Stimulated activated CD4-positive, alpha-beta T cell treated with anti-CD3 and anti-CD28 coated beads, Interleukin-15, amount 100 ng/mL, for 48 hours (primary cell): ENCODE data around the gene IRF3.
A peak's percentile ranks its signal among the peaks of the same experiment; 100 is the strongest.

Experiments used
- DNase-seq, 2 donors: peaks; one replicate each; pipeline ENCODE4 v3.0.0-alpha.2; 2020; ENCODE audit warnings: low read depth in 2 of 2

The IRF3 gene

DNA sequence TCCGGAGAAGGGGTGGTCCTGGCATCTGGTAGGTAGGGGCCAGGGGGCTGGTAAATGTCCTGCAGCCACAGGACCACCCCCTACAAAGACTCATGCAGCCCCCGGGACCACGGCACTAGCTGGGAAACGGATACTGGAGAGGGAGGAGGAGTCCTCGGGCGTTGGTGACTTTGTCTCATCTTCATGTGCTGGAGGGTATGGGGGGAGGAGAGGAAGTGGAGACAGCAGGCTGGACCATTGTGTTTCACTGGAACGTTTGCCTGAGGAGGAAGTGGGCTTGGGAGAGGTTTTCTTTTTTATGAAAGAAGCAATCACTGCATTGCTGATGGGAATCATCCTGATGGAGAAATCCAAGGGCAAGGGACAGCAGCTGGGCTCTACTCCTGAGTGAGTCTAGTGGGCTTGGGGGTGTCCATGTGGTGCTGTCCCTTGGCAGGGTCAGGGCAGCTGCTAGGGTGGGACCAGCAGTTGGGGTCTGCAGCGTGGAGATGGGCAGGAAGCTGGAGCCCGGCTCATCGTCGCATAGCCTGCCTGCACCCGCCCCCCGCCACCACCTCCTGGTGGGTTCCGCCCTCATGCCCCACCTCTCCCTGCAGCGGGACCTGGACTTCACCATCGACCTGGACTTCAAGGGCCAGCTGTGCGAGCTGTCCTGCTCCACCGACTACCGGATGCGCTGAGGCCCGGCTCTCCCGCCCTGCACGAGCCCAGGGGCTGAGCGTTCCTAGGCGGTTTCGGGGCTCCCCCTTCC, 22.1 kb upstream of the IRF3 start:
- no peak for DNase-seq

DNA sequence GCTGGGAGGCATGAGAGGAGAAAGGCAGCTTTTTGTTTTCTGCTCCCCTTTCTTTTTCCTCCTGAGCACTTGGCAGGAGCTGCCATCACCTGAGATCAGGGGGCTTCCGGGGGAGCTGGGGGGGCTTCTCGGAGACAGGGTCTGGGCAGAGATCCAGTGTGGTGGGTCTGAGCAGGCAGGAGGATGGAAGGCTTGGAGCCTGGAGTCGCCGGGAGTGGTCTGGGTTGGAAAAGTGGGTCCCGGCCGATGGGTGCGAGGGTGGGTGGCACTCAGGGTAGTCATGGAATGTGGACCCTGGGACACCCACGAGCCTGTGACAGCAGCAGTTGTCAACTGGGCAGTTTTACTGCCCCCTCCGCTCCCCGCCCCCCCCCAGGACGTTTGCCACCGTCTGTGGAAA, 21.5 kb upstream of the IRF3 start:
- DNase-seq = no peak

DNA sequence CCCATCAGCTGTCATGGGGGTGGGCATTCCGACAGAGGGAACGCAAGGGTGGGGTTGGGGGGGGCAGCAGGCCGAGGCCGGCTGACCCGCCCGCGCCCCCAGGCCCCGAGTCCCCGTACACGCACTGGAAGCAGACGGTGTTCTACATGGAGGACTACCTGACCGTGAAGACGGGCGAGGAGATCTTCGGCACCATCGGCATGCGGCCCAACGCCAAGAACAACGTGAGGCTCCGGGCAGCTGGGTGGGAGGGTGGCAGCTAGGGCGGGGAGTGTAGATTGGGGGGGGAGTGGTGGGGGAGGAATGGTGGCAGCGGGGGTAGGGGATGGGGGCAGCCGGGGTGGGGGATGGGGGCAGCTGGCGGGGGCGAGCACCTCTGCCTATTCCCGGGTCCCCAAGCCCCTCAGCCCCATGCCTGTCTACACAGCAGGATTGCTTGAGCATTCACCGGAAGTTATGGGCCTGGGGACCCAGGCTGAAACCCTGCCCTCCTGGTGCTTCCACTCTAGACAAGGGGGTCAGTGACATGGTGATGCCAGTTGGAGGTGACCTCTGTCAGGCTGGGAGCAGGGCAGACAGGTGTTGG, 20.9 kb upstream of the IRF3 start:
- DNase-seq = no peak

DNA sequence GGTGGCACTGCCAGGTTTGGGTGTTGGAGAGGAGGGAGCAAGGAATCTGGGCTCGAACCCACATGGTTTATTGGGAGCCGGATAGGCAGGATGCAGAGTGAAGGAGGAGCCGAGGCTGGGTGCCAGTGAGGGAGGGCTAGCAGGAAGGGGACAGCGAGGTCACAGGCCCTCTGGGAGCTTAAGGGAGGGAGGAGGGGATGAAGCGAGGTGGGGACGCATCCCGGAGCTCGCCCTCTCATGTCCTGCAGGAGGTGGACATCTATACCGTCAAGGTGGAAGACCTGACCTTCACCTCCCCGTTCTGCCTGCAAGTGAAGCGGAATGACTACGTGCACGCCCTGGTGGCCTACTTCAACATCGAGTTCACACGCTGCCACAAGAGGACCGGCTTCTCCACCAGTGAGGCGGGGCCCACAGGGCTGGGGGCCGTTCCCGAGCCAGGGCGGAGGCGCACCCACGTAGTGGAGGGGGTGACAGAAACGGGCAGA, 20.2 kb upstream of the IRF3 start:
- no peak for DNase-seq

DNA sequence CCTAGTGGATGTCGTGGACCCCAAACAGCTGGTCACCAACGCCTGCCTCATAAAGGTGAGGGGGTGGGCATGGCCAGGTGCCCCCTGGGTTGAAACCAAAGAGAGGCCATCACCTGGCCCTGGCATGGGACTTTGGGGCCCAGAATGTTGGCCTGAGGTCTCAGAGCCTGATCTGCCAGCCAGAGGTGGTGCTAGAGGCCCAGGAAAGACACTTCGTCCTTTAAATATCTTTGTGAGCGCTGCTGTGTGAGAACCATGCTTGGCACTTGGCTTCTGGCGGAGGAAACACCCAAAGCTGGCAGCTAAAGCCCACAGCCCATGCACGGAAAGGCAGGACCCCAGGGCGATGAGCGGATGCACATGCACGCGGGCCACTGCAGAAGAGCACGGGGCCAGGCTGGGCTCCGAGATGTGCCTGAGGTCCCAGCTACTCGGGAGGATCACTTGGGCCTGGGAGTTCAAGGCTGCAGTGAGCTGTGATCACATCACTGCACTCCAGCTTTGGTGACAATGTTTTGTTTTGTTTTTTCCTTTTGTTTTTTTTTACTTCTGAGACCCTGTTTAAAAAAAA, 19.4 kb upstream of the IRF3 start:
- no peak for DNase-seq

DNA sequence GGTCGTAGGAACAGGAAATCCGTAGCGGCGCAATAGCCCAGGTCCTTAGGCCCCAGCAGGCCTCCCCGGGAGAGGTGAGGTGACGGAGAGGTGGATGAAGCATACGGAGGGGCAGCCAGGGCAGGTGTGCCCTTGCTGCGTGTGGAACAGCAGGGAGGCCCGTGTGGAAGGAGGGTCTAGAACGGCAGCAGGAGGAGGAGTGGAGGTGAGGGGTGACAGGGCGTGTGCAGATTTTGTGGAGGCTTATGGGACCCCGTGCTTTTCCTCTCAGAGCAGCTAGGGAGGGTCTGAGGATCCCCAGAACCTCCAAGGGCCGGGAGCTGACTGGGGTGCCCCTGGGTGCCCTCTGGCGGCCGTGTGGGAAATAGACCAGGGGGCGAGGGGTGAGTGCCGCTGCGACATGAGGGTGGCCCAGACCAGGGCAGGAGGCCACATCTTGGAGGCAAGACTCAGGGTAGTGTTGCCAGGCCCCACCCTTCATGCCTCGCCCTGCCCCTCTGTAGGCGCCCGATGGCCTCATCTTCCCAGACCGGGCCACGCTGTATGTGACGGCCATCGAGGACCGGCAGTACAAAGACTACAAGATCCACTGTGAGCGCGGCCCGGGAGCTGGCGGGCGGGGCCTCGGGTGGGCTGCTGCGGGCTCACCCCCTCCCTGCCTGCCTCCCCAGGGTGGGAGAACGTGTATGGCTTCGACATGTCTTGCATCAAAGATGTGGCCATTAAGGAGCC, 18.8 kb upstream of the IRF3 start:
- no peak for DNase-seq

DNA sequence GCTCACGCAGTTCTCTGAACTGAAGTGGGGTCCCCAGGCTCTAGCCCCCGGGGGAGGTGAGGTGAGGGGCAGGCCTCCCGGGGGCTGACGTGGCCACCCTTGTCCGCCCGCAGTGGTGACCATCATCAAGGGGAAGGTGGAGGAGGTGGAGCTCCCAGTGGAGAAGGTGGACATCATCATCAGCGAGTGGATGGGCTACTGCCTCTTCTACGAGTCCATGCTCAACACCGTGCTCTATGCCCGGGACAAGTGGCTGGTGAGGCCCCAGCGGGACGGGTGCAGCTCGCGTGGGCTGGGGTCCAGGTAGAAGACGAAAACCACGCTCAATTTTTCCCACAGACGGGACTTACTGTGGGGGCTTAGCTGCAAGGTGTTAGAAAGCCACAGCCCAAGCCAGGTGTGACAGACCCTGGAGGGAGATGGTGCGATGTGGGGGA, 18.2 kb upstream of the IRF3 start:
- no peak for DNase-seq

DNA sequence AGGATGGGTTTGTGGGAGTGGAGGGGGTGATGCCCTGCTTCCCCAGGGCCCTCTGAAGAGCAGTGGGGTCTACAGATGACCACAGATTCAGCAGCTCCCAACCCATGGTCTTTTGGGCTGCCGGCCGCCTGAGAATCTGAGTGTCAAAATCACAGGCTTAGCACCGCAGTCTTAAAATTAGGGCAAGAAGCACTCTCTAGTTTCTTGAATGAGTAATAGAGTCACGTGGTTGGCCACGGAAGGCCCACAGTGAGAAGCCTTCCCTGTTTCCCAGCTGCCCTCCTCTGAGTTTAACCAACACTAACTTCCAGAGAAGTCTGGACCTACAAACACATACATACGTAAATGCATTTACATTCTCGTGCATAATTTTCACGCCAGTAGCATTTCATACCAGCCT, 16.6 kb upstream of the IRF3 start:
- DNase-seq = no peak

DNA sequence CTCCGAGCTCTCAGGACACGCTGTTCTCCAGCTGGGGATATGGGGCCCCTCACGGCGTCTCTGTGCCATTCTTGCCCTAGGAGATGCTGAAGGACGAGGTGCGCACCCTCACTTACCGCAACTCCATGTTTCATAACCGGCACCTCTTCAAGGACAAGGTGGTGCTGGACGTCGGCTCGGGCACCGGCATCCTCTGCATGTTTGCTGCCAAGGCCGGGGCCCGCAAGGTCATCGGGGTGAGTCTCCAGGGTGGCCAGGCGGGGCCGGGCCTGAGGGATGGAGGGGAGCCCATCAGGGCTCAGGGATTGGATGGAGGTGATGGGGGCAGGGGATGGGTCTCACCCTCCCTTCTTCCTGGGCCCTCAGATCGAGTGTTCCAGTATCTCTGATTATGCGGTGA, 16.2 kb upstream of the IRF3 start:
- no peak for DNase-seq

DNA sequence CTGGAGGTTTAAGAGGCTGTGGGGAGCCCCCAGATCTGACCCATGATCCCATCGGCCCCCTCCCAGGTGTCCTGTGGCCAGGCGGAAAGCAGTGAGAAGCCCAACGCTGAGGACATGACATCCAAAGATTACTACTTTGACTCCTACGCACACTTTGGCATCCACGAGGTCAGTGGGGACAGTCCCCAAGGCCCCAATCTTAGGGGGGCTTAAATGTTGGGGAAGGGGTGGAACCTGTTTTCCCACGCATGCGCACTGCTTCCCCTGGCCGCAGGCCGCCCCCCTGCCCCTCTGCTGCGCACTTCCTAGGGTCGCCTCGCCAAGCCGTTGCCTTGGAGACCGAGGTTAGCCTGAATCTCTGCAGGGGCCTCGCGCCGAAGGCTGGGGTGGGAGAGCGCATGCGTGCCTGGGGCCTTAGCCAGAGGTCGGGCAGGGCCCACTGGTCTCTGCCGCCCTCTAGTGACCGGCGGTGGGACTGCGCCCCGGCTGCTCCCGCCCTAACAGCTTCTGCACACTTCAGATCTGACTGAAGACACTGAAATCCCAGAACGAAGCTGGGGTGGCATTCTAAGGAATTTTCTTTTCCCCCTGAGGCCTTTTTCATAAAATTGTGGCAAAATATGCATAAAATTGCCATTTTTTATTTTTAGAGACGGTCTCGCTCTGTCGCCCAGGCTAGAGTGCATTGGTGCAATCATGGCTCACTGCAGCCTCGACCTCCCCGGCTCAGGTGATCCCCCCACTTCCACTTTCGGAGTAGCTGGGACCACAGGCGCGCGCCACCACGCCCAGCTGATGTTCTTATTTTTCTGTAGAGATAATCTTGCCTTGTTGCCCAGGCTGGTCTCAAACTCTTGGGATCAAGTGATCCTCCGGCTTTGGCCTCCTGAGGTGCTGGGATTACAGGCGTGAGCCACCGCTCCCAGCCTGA, 15.0 kb upstream of the IRF3 start:
- peak; percentile 84 to 94 for DNase-seq

DNA sequence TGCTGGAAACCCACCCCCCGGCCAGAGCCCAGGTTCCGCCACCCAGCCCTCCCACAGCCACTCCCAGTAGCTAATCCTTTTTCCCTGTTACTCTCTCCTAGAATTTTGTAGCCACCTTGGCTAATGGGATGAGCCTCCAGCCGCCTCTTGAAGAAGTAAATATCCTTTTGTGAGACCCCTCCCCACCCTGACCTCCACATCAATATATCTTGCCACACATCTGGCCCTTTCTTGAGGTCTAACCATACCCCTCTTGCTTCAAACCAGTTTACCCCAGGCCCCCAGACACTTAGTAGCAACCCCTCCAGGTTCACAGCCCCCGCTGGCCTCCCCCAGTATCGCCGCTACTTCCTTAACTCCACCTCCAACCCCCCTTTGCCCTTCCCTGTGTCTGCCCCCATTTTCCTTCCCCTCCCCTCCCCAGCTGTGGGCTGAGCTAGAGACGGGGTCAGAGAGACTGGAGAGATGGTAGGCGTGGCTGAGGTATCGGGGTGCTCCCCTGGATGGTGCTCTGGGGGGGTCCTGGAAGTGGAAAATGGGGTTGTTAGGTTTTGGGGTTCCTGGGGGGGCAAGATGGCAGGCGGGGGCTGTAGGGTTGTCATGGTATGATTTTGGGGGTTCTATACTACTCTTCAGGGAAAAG, 14.2 kb upstream of the IRF3 start:
- DNase-seq = no peak

DNA sequence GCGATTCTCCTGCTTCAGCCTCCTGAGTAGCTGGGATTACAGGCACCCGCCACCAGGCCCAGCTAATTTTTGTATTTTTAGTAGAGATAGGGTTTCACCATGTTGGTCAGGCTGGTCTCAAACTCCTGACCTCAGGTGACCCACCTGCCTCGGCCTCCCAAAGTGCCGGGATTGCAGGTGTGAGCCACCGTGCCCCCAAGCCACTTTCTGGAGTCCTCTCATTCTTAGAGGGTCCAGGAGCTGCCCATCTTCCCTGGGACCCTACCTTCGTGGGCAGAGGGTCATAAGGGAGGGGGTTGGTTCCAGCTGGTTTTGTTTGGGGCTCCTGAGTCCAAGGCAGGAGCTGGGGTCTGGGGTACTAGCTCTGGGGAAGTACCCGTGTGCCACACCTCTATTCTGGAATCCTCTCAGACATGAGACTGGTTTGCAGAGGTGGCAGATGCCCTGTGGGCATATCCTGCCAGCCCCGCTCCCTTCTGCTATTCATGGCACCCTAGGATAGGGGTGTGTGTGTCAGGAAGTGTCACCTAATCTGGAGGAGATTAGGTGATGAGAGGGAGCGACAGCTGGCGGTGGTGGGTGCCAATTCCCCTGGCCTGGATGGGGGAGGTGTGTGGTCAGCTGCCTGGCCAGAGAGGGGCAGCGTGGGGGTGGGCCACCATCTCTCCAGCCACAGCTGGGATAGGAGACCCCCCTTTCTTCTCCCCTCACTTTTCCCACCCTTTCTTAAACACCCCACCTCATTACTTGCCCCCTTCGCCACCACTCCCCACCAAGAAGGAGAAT, 13.5 kb upstream of the IRF3 start:
- no peak for DNase-seq

DNA sequence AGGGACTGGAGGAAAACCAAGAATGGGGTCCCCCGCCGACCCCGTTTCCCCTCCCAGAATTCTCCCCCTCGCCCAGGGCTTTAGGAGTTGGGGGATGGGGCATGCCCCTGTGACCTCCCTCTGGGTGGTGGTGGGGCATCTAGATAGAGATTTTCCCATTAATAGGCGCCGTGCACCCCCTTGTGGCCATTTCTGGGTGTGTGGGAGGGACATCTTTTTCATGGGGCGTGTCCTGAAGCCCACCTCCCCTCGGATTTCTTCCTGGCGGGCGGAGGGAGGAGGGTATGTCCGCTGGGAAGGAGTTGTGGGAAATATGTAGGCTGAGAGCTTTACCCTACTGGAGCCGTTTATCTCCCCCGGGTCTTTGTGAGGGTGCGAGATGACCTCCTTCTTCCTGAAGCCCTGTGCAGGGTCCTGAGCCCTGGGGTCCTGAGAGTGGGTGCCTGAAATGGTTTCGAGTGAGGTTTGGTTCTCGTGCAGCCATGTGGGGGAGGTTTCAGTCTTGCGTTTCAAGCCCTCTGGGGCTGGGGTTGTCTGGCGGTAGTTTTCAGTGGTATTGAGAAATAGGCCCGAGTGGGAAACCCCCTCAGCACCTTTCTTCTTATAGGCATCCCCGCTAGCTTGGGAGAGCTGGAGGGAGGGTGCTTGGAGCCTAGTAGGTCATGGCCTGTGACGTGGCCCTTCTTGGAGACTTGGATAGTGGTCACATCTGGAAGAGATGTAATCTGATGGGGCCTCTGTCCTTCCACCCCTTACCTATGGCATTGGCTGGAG, 12.4 kb upstream of the IRF3 start:
- peak; percentile 73 to 74 for DNase-seq

DNA sequence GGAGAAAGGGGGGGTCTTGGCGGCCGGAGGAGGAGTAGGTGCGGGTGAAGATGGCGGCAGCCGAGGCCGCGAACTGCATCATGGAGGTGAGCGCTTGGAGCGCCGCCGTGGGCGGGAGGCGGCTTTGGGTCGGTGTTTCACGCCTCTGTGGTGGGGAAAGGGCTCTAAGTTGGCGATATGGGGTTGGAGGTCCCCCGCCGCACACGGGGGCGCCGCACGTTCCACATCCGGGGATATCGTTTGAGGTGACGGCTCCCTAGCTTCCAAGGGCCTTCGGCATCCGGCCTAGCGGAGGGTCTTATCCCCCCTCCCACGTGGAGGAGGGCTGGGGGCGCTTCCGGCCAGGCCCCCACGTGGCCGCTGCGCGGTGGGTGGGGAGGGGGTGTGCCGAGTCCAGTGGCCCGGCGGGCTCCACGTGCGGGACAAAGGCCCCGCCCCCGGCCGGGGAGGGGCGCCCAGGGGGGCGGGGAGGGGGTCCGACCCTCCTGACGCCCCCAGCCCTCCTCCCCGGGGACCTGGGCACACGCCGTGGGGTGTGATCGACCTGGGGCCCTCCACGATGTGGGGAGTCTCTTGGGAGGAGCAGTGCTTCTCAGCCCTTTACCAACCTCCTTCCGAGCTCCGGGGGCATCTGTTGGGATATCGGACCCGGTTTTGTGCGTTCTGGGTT, 11.7 kb upstream of the IRF3 start, which contains the start of gene PRMT1:
TSS of gene PRMT1 (plus strand) at position 41 of the 670 bp plus-strand sequence. CDS start at position 51, 10 bp downstream.
- DNase-seq = no peak

DNA sequence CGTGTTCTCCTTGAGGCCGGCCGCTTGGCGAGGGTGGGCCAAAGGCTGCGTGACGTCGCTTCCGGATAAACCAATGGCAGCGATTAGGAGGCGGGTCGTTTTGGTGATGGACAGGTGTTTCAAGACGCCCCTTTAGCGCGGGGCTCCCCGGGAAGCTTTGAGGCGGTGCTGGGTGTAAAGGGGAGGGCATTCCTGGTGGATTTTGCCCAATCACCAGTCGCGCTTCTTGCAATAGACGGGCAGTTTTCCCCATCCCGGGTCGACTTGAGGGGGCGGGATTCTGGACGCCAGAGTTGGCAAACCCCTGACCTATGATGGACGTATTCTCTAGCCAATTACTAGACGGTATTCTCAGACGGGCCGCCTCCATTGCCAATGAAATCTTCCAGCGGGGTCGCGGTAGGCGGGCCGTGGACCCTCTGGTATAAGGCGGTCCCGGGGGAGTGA, 11.2 kb upstream of the IRF3 start:
- DNase-seq = peak; percentile 99

DNA sequence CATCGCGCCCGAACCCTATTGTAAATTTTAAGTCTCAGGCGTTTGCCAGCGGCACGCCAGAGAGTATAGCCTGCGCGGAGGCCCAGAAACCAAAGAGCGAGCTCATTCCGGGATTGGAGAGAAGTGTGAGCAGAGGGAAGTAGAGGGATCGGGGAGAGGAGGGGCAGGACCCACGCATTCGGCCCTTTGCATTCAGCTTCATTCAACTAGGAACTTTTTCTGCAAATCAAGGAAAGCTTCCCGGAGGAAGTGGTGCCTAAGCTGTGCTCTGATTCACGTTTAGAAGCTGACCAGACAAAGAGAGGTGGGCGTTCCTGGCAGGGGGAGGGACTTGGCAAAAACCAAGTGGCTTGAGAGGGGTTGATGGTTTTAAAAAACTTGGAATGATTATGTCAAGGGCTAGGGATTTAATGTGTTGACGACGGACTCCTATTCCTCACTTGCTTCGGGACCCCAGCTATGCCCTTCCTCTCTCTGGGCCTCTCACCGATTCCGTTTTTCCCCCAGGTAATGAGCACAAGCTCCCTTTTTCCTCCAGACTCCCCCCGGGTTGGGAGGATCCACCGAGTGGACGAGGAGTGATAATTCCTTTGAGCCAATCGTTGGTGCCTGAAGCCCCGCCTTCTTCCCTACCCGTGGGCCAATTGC, 10.6 kb upstream of the IRF3 start:
- DNase-seq = no peak

DNA sequence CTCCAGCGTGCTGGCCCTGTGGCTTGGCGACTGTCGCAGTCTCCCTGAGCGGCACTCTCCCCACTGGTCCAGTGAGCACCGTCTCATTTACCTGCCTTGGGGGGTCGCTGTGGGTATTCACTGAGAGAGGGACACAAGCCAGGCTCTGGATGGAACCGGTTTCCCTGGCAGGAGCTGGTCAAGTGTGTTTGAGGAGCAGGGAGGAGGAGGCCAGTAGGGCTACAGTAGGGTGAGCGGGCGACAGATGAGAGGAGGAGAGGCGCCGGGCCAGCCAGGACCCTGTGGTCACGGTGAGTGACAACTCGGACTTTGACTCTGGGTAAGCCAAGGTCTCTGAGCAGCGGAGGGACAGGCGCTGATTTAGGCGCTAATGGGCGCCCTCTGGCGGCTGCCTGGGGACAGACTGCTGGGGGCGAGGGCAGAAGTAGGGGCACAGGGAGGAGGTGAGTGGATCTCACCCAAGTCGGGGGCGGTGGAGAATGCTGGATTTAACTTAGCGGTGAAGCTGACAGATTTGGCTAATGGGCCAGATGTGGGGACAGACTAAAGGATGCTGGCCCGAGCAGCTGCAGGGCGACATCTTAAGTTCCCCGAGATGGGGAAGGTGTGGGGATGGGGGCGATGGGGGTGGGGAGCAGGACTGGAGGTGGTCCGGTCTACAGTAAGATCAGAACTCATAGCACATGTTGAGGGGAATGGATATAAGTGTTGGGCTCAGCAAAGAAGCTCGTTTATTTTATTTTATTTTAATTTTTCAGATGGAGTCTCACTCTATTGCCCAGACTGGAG, 6.7 kb upstream of the IRF3 start:
- DNase-seq = peak in 1 of 2 donors; percentile 68
